ENCODE data around the gene ADAMTSL5.

ADAMTSL5 gene

GRCh38 chr19:1507763-1508506 is 4.9 kb downstream of the ADAMTSL5 start:
- H3K4me2 ChIP-seq (ENCODE audit: low read length) = no peak overlapping the region
- H3K4me3 ChIP-seq (ENCODE audit: low read depth, low read length, poor library complexity, severe bottlenecking) = no peak overlapping the region
- no peak overlapping the region for H3K9ac ChIP-seq (ENCODE audit: low read length)
- H3F3A ChIP-seq (ENCODE audit: insufficient read depth, low read length) = no peaks in the 10 kb centered on the region
- no peaks in the 10 kb centered on the region for H3K79me2 ChIP-seq (ENCODE audit: insufficient read depth, low read length)
- H3K36me3 ChIP-seq (ENCODE audit: insufficient read depth, low read length) = no peaks in the 10 kb centered on the region
- H4K20me1 ChIP-seq (ENCODE audit: insufficient read depth, low read length) = no peaks in the 10 kb centered on the region
- H2AFZ ChIP-seq (ENCODE audit: low read length) = no peak overlapping the region
- no peaks in the 10 kb centered on the region for H3K9me3 ChIP-seq (ENCODE audit: low read length)
- H3K27ac ChIP-seq (ENCODE audit: low read depth, low read length, poor library complexity, severe bottlenecking) = no peak overlapping the region
- TF ChIP-seq CTCF (IDR thresholded peaks at IDR 0.05; ENCODE audit: low read length) (no peak), EZH2 (IDR thresholded peaks at IDR 0.05; ENCODE audit: borderline replicate concordance, low read length) (no peak)
- no peaks in the 10 kb centered on the region for H3K9me2 ChIP-seq (ENCODE audit: low read depth, low read length)
- no peaks in the 10 kb centered on the region for H3K4me1 ChIP-seq (ENCODE audit: insufficient read depth, low read length, severe bottlenecking)
- peaks cover 5% of the 10 kb centered on the region for H3K27me3 ChIP-seq (ENCODE audit: insufficient read depth, low read length)

GRCh38 chr19:1507192-1507660 is 5.6 kb downstream of the ADAMTSL5 start:
- H2AFZ ChIP-seq (ENCODE audit: low read length) = no peak overlapping the region
- no peaks in the 10 kb centered on the region for H3K79me2 ChIP-seq (ENCODE audit: insufficient read depth, low read length)
- H3K4me2 ChIP-seq (ENCODE audit: low read length) = no peak overlapping the region
- no peak overlapping the region for H3K27ac ChIP-seq (ENCODE audit: low read depth, low read length, poor library complexity, severe bottlenecking)
- H3K4me1 ChIP-seq (ENCODE audit: insufficient read depth, low read length, severe bottlenecking) = no peaks in the 10 kb centered on the region
- H3K9ac ChIP-seq (ENCODE audit: low read length) = no peak overlapping the region
- H4K20me1 ChIP-seq (ENCODE audit: insufficient read depth, low read length) = no peaks in the 10 kb centered on the region
- no peaks in the 10 kb centered on the region for H3K36me3 ChIP-seq (ENCODE audit: insufficient read depth, low read length)
- no peak overlapping the region for H3K4me3 ChIP-seq (ENCODE audit: low read depth, low read length, poor library complexity, severe bottlenecking)
- TF ChIP-seq EZH2 (IDR thresholded peaks at IDR 0.05; ENCODE audit: borderline replicate concordance, low read length) (no peak), CTCF (IDR thresholded peaks at IDR 0.05; ENCODE audit: low read length) (no peak)
- no peaks in the 10 kb centered on the region for H3F3A ChIP-seq (ENCODE audit: insufficient read depth, low read length)
- no peaks in the 10 kb centered on the region for H3K9me2 ChIP-seq (ENCODE audit: low read depth, low read length)
- H3K27me3 ChIP-seq (ENCODE audit: insufficient read depth, low read length) = peaks cover 5% of the 10 kb centered on the region
- H3K9me3 ChIP-seq (ENCODE audit: low read length) = no peaks in the 10 kb centered on the region

GRCh38 chr19:1505991-1506881 is 6.6 kb downstream of the ADAMTSL5 start:
- Histone ChIP-seq H3K4me3 (ENCODE audit: low read depth, low read length, poor library complexity, severe bottlenecking) (no peak overlapping the region), H3K27ac (ENCODE audit: low read depth, low read length, poor library complexity, severe bottlenecking) (no peak overlapping the region), H3K9me2 (ENCODE audit: low read depth, low read length) (no peaks in the 10 kb centered on the region), H3F3A (ENCODE audit: insufficient read depth, low read length) (no peaks in the 10 kb centered on the region), H3K27me3 (ENCODE audit: insufficient read depth, low read length) (peaks cover 5% of the 10 kb centered on the region; the same call in 1 of the 2 replicates), H3K36me3 (ENCODE audit: insufficient read depth, low read length) (no peaks in the 10 kb centered on the region), H3K9me3 (ENCODE audit: low read length) (no peaks in the 10 kb centered on the region), H3K9ac (ENCODE audit: low read length) (no peak overlapping the region), H3K4me2 (ENCODE audit: low read length) (no peak overlapping the region), H3K4me1 (ENCODE audit: insufficient read depth, low read length, severe bottlenecking) (no peaks in the 10 kb centered on the region), H4K20me1 (ENCODE audit: insufficient read depth, low read length) (no peaks in the 10 kb centered on the region), H2AFZ (ENCODE audit: low read length) (no peak overlapping the region), H3K79me2 (ENCODE audit: insufficient read depth, low read length) (no peaks in the 10 kb centered on the region)
- no peak for TF ChIP-seq CTCF (IDR thresholded peaks at IDR 0.05; ENCODE audit: low read length)
- TF ChIP-seq EZH2 (IDR thresholded peaks at IDR 0.05; ENCODE audit: borderline replicate concordance, low read length) = no peak

Measured in OCI-LY1 (cell line).